GM12878 (cell line): ENCODE results near the gene CLEC16A.

Experiments
- CBFB ChIP-seq: IDR thresholded peaks from 2 replicates; pipeline ENCODE4 v1.6.1; 2016; ENCODE audit warnings: antibody characterized with exemption, low read depth
- CEBPZ ChIP-seq: fragments of 150-350 bp; IDR thresholded peaks from 2 replicates; pipeline ENCODE4 v1.6.1; 2016; ENCODE audit warnings: low read depth, low read length
- CHD4 ChIP-seq: fragments of 200-600 bp; sonication (generic); IDR thresholded peaks from 2 replicates; pipeline ENCODE4 v1.6.1; 2016; ENCODE audit warnings: mild to moderate bottlenecking
- CTCF ChIP-seq, 3 experiments: IDR thresholded peaks in 2 of 3; conservative IDR thresholded peaks in 1 of 3; 2 replicates each; pipeline ENCODE4 v1.5.1; 2011; ENCODE audit warnings: low read depth in 3 of 3, low read length in 3 of 3, mild to moderate bottlenecking in 3 of 3, control low read depth in 2 of 3, moderate library complexity in 2 of 3, inconsistent platforms in 1 of 3, mixed read lengths in 1 of 3; ENCODE audit not compliant: control insufficient read depth in 2 of 3, insufficient read depth in 1 of 3; ENCODE audit errors: extremely low read depth in 1 of 3
- EZH2 ChIP-seq: IDR thresholded peaks from 2 replicates; pipeline ENCODE4 v1.6.1; 2012; ENCODE audit warnings: low read depth, mild to moderate bottlenecking, control low read depth, inconsistent platforms, low read length, borderline replicate concordance; ENCODE audit not compliant: control insufficient read depth
- FOS ChIP-seq: IDR thresholded peaks from 3 replicates; pipeline ENCODE4 v1.6.1; 2011; ENCODE audit warnings: borderline replicate concordance; ENCODE audit not compliant: insufficient read length; ENCODE audit errors: extremely low read depth
- FOXM1 ChIP-seq: IDR thresholded peaks from 2 replicates; pipeline ENCODE4 v1.6.1; 2012; ENCODE audit warnings: low read depth, mild to moderate bottlenecking, inconsistent platforms, low read length, moderate library complexity
- NFIC ChIP-seq: IDR thresholded peaks from 2 replicates; pipeline ENCODE4 v1.6.1; 2012; ENCODE audit warnings: low read depth, mild to moderate bottlenecking, inconsistent platforms, low read length, moderate library complexity
- PAX5 ChIP-seq: IDR thresholded peaks from 2 replicates; pipeline ENCODE4 v1.6.1; 2011; ENCODE audit warnings: low read depth, low read length, borderline replicate concordance
- POLR2A ChIP-seq: IDR thresholded peaks from 2 replicates; pipeline ENCODE4 v1.6.1; 2011; ENCODE audit warnings: low read depth, mild to moderate bottlenecking, low read length
- RBBP5 ChIP-seq: fragments of 200-600 bp; sonication (generic); conservative IDR thresholded peaks from 2 replicates; pipeline ENCODE4 v1.6.1; 2016
- STAT3 ChIP-seq: IDR thresholded peaks from 2 replicates; pipeline ENCODE4 v1.6.1; 2011; ENCODE audit warnings: low read depth, low read length, improper control_type of control experiment
- TAF1 ChIP-seq: IDR thresholded peaks from 2 replicates; pipeline ENCODE4 v1.6.1; 2011; ENCODE audit warnings: mild to moderate bottlenecking, low read depth, low read length, borderline replicate concordance

GRCh38 chr16:11092788-11093571 lies 148.6 kb downstream of the CLEC16A start:
- TF ChIP-seq FOS (no peak), POLR2A (no peak), CTCF (IDR thresholded peaks at IDR 0.05 in 2 of 3, conservative IDR thresholded peaks at IDR 0.05 in 1 of 3; ENCODE audit: control insufficient read depth in 2 of 3, extremely low read depth in 1 of 3, insufficient read depth in 1 of 3, low read depth in 3 of 3, low read length in 3 of 3) (no peak), CHD4 (no peak), RBBP5 (no peak), STAT3 (no peak), EZH2 (no peak), FOXM1 (no peak), CEBPZ (no peak), TAF1 (no peak), NFIC (no peak), PAX5 (no peak), CBFB (no peak)
